Astrocyte (in vitro differentiated cells and primary cell): Measurements from ENCODE around the gene RGS11.

Experiments used
- EZH2 ChIP-seq: IDR thresholded peaks from 2 replicates; pipeline ENCODE4 v1.6.1; 2012; ENCODE audit warnings: mild to moderate bottlenecking, low read length, inconsistent platforms; ENCODE audit not compliant: insufficient read depth
- TF ChIP-seq, protein P1 (sequence below): IDR thresholded peaks from 2 replicates; pipeline ENCODE4 v1.5.1; 2011; ENCODE audit warnings: low read depth, mild to moderate bottlenecking, inconsistent platforms, low read length, moderate library complexity; ENCODE audit not compliant: insufficient read depth

DNA sequence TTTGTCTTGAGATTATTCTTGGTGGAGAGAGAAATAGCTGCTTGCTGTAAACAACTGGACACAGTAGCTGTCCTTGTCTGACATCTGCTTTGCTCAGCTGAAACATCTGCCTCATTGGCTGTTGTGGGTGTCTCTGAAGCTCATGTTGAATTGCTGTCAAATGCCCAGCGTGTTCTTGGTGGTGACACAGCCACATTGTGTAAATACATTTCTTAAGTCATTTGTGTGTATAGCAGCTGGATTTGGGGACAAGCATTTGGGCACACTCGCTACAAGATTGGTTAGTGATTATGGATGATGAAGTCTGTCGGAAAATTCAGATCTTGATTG lies 35.8 kb downstream of the RGS11 start:
- TF ChIP-seq, protein P1, sequence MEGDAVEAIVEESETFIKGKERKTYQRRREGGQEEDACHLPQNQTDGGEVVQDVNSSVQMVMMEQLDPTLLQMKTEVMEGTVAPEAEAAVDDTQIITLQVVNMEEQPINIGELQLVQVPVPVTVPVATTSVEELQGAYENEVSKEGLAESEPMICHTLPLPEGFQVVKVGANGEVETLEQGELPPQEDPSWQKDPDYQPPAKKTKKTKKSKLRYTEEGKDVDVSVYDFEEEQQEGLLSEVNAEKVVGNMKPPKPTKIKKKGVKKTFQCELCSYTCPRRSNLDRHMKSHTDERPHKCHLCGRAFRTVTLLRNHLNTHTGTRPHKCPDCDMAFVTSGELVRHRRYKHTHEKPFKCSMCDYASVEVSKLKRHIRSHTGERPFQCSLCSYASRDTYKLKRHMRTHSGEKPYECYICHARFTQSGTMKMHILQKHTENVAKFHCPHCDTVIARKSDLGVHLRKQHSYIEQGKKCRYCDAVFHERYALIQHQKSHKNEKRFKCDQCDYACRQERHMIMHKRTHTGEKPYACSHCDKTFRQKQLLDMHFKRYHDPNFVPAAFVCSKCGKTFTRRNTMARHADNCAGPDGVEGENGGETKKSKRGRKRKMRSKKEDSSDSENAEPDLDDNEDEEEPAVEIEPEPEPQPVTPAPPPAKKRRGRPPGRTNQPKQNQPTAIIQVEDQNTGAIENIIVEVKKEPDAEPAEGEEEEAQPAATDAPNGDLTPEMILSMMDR, result no peak
- TF ChIP-seq EZH2, result no peak
